K562 (cell line): Measurements from ENCODE around the gene GORASP1. TPM values are rescaled to one million over a fixed set of nuclear protein-coding genes. Genes with fewer than 3 reads are reported as not detected.

ENCODE experiments used
- ATF7 ChIP-seq: fragments of 450-650 bp; IDR thresholded peaks from 2 replicates; pipeline ENCODE4 v1.7.1; 2014; ENCODE audit warnings: mild to moderate bottlenecking, moderate library complexity
- C11orf30 ChIP-seq: fragments of 450-650 bp; IDR thresholded peaks from 2 replicates; pipeline ENCODE4 v1.6.1; 2016; ENCODE audit warnings: low read depth, mild to moderate bottlenecking
- COPS2 ChIP-seq: fragments of 450-650 bp; conservative IDR thresholded peaks from 2 replicates; pipeline ENCODE4 v1.6.1; 2016; ENCODE audit warnings: mild to moderate bottlenecking, moderate library complexity
- CXXC5 ChIP-seq: fragments of 250-450 bp; sonication (Bioruptor Pico); IDR thresholded peaks from 2 replicates; pipeline ENCODE4 v1.8.0; 2022; ENCODE audit warnings: inconsistent platforms, mild to moderate bottlenecking, moderate library complexity
- EP300 ChIP-seq: IDR thresholded peaks from 2 replicates; pipeline ENCODE4 v1.6.1; 2012; ENCODE audit warnings: low read length, improper control_type of control experiment
- EZH2 ChIP-seq: IDR thresholded peaks from 2 replicates; pipeline ENCODE4 v1.6.1; 2012; ENCODE audit warnings: low read depth, mild to moderate bottlenecking, inconsistent platforms, low read length, borderline replicate concordance
- FIP1L1 ChIP-seq: fragments of 200-400 bp; formaldehyde crosslinking; IDR thresholded peaks from 2 replicates; pipeline ENCODE4 v1.6.1; 2018; ENCODE audit warnings: mild to moderate bottlenecking, low read depth, low read length; ENCODE audit not compliant: poor library complexity, severe bottlenecking
- JUNB ChIP-seq: fragments of 450-650 bp; formaldehyde crosslinking; conservative IDR thresholded peaks from 2 replicates; pipeline ENCODE4 v1.4.0; 2020; ENCODE audit warnings: mild to moderate bottlenecking
- NELFE ChIP-seq: IDR thresholded peaks from 2 replicates; pipeline ENCODE4 v1.6.1; 2011; ENCODE audit warnings: mild to moderate bottlenecking; ENCODE audit not compliant: insufficient read depth, insufficient read length
- NFYB ChIP-seq: IDR thresholded peaks from 2 replicates; pipeline ENCODE4 v1.6.1; 2011; ENCODE audit warnings: mild to moderate bottlenecking, moderate library complexity; ENCODE audit not compliant: insufficient read length; ENCODE audit errors: extremely low read depth
- NRF1 ChIP-seq, 2 experiments: fragments of 450-650 bp; IDR thresholded peaks in 1 of 2; conservative IDR thresholded peaks in 1 of 2; 2 replicates each; pipeline ENCODE4 v1.6.1; 2014; ENCODE audit warnings: mild to moderate bottlenecking in 2 of 2
- PPARD ChIP-seq: fragments of 250-450 bp; sonication (Bioruptor Pico); IDR thresholded peaks from 2 replicates; pipeline ENCODE4 v1.8.0; 2022; ENCODE audit warnings: inconsistent platforms, mild to moderate bottlenecking, moderate library complexity
- PTBP1 ChIP-seq: fragments of 200-400 bp; formaldehyde crosslinking; IDR thresholded peaks from 2 replicates; pipeline ENCODE4 v1.6.1; 2017; ENCODE audit warnings: low read depth, low read length
- RBM14 ChIP-seq: fragments of 200-400 bp; formaldehyde crosslinking; IDR thresholded peaks from 2 replicates; pipeline ENCODE4 v1.6.1; 2018; ENCODE audit warnings: low read depth, mild to moderate bottlenecking, low read length, moderate library complexity, borderline replicate concordance; ENCODE audit not compliant: insufficient read depth
- RBM22 ChIP-seq: fragments of 200-400 bp; formaldehyde crosslinking; IDR thresholded peaks from 2 replicates; pipeline ENCODE4 v1.6.1; 2018; ENCODE audit warnings: low read length, low read depth; ENCODE audit not compliant: poor library complexity, severe bottlenecking
- RFX1 ChIP-seq: fragments of 450-650 bp; IDR thresholded peaks from 2 replicates; pipeline ENCODE4 v1.6.1; 2016; ENCODE audit warnings: mild to moderate bottlenecking, moderate library complexity
- SMARCB1 ChIP-seq: IDR thresholded peaks from 2 replicates; pipeline ENCODE4 v1.6.1; 2011; ENCODE audit warnings: improper control_type of control experiment, low read depth; ENCODE audit not compliant: insufficient read length
- SMARCE1 ChIP-seq: fragments of 450-650 bp; IDR thresholded peaks from 2 replicates; pipeline ENCODE4 v1.7.1; 2016; ENCODE audit warnings: mild to moderate bottlenecking
- SREBF2 ChIP-seq: sonication (generic); formaldehyde crosslinking; IDR thresholded peaks from 2 replicates; pipeline ENCODE4 v1.4.0; 2020; ENCODE audit warnings: mild to moderate bottlenecking, missing genetic modification reagents
- TAF7 ChIP-seq: fragments of 450-650 bp; IDR thresholded peaks from 2 replicates; pipeline ENCODE4 v1.6.1; 2016; ENCODE audit warnings: missing genetic modification characterization, missing compliant biosample characterization
- TCF3 ChIP-seq: sonication (generic); formaldehyde crosslinking; IDR thresholded peaks from 2 replicates; pipeline ENCODE4 v1.4.0; 2020; ENCODE audit warnings: mild to moderate bottlenecking, missing genetic modification reagents
- ZFX ChIP-seq: sonication (generic); formaldehyde crosslinking; IDR thresholded peaks from 2 replicates; pipeline ENCODE4 v1.8.0; 2022; ENCODE audit warnings: mild to moderate bottlenecking, missing genetic modification reagents, moderate library complexity
- ZNF41 ChIP-seq: fragments of 250-450 bp; sonication (Bioruptor Pico); conservative IDR thresholded peaks from 2 replicates; pipeline ENCODE4 v1.4.0; 2020; ENCODE audit warnings: mild to moderate bottlenecking
- ZSCAN29 ChIP-seq: fragments of 450-650 bp; IDR thresholded peaks from 2 replicates; pipeline ENCODE4 v1.6.1; 2017
- polyA plus RNA-seq, 8 experiments: library from polyadenylated mRNA; depleted of rRNA in 4 of 8; stranded (reverse) in 5 of 8; unstranded in 3 of 8; fragments of >200 nt; fragmentation: Nextera tagmentation in 2 of 8; fragmentation: Illumina TruSeq in 1 of 8; extraction: Ambion mirVana in 2 of 8; extraction: Trizol in 1 of 8; gene quantifications; 2 replicates each; pipeline versions ENCODE4 v1.2.1 to v1.2.3, GENCODE V29; 2011 to 2014; ENCODE audit warnings: inconsistent platforms in 1 of 8, missing spikeins in 1 of 8
- total RNA-seq, 7 experiments: library from RNA; depleted of rRNA in 6 of 7; stranded (reverse); fragments of >200 nt in 6 of 7; fragmentation: Illumina TruSeq in 2 of 7; extraction: Trizol in 2 of 7; gene quantifications; 2 replicates each; pipeline versions ENCODE4 v1.2.1 to v1.2.3, GENCODE V29; 2011 to 2021; ENCODE audit warnings: low replicate concordance in 1 of 7
- TF ChIP-seq, protein P1 (sequence below): fragments of 250-450 bp; sonication (Bioruptor Pico); IDR thresholded peaks from 2 replicates; pipeline ENCODE4 v1.8.0; 2021; ENCODE audit warnings: mild to moderate bottlenecking, moderate library complexity
- TF ChIP-seq, protein P2 (sequence below): conservative IDR thresholded peaks from 2 replicates; pipeline ENCODE4 v1.6.1; 2011; ENCODE audit warnings: low read depth, mild to moderate bottlenecking, low read length; ENCODE audit not compliant: control insufficient read depth
- TF ChIP-seq, protein P3 (sequence below): sonication (generic); formaldehyde crosslinking; IDR thresholded peaks from 2 replicates; pipeline ENCODE4 v1.8.0; 2022; ENCODE audit warnings: mild to moderate bottlenecking, missing genetic modification reagents

GORASP1 gene
- total and polyA plus RNA-seq, 9 of the 15 experiments (the other 6 are each of a cell fraction or from before 2014, with no cell fraction given) = 8.4 to 87.9 (median 67.6) TPM

DNA sequence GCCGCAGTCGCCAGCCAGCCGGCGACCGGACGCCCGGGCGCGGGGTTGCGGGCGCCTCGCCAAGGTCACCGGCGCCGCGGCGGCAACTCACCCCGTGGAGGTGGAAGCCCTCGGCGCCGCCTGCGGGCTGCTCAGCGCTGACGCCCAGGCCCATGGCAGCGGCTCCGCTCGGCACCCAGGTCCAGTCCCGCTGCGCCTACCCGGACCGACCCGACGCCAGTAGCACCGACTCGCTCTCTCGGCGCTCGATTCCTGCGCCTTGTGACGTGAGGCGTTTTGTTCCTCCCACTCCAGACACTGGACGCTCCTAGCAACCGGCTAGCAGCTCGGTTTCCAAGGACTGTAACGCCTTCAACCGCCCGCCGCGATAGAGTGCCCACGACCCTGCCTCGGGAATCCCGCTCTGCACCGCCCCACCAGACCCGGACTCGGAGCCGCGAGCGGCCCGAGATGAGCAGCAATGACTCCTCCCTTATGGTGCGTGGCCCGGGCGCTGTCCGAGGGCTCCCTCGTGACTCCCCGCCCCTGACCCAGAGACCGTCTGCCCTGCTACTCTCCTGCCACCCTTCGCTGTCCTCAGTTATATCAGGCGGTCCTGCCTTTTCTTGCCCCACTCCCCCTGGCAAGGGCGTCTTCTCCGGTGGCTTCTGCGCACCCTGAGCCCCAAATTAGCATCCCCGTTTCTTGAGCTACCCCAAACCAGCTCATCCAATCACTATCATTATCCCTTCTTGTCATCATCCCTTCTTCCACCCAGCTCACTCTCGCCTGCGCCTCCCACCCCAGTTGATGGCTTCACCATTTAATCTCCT is at the start of gene GORASP1, which contains the start of gene TTC21A (continued):
- TF ChIP-seq RBM22 = peak; percentile 44
- TF ChIP-seq, protein P1, sequence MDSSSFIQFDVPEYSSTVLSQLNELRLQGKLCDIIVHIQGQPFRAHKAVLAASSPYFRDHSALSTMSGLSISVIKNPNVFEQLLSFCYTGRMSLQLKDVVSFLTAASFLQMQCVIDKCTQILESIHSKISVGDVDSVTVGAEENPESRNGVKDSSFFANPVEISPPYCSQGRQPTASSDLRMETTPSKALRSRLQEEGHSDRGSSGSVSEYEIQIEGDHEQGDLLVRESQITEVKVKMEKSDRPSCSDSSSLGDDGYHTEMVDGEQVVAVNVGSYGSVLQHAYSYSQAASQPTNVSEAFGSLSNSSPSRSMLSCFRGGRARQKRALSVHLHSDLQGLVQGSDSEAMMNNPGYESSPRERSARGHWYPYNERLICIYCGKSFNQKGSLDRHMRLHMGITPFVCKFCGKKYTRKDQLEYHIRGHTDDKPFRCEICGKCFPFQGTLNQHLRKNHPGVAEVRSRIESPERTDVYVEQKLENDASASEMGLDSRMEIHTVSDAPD (CRISPR knock-in tag) = no peak
- no peak for TF ChIP-seq SREBF2
- TF ChIP-seq CXXC5 (CRISPR knock-in tag) = peak; percentile 78
- peak; percentile 94 for TF ChIP-seq RFX1
- TF ChIP-seq COPS2 = no peak
- TF ChIP-seq C11orf30 = no peak
- TF ChIP-seq NFYB = no peak
- TF ChIP-seq SMARCB1 = no peak
- TF ChIP-seq PPARD = no peak
- peak; percentile 62 for TF ChIP-seq SMARCE1
- no peak for TF ChIP-seq RBM14
- TF ChIP-seq TCF3 (CRISPR knock-in tag) = no peak
- TF ChIP-seq EZH2 = no peak
- TF ChIP-seq, protein P2, sequence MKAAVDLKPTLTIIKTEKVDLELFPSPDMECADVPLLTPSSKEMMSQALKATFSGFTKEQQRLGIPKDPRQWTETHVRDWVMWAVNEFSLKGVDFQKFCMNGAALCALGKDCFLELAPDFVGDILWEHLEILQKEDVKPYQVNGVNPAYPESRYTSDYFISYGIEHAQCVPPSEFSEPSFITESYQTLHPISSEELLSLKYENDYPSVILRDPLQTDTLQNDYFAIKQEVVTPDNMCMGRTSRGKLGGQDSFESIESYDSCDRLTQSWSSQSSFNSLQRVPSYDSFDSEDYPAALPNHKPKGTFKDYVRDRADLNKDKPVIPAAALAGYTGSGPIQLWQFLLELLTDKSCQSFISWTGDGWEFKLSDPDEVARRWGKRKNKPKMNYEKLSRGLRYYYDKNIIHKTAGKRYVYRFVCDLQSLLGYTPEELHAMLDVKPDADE = 0 out of 2 replicates have a peak, but pooled peaks have one; percentile 44
- TF ChIP-seq EP300 = 0 out of 2 replicates have a peak, but pooled peaks have one; percentile 14
- TF ChIP-seq, protein P3, sequence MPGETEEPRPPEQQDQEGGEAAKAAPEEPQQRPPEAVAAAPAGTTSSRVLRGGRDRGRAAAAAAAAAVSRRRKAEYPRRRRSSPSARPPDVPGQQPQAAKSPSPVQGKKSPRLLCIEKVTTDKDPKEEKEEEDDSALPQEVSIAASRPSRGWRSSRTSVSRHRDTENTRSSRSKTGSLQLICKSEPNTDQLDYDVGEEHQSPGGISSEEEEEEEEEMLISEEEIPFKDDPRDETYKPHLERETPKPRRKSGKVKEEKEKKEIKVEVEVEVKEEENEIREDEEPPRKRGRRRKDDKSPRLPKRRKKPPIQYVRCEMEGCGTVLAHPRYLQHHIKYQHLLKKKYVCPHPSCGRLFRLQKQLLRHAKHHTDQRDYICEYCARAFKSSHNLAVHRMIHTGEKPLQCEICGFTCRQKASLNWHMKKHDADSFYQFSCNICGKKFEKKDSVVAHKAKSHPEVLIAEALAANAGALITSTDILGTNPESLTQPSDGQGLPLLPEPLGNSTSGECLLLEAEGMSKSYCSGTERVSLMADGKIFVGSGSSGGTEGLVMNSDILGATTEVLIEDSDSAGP (CRISPR knock-in tag) = 0 out of 2 replicates have a peak, but pooled peaks have one; percentile 34
- no peak for TF ChIP-seq TAF7 (tag)
- no peak for TF ChIP-seq ZNF41 (CRISPR knock-in tag)
- TF ChIP-seq JUNB (CRISPR knock-in tag) = no peak
- TF ChIP-seq NRF1 (conservative IDR thresholded peaks at IDR 0.05 in 1 of 2, IDR thresholded peaks at IDR 0.05 in 1 of 2) = peak; percentile 31 to 52
- peak; percentile 87 for TF ChIP-seq ATF7
- no peak for TF ChIP-seq NELFE
- TF ChIP-seq ZSCAN29 = no peak
- TF ChIP-seq FIP1L1 = peak; percentile 42
- TF ChIP-seq ZFX (CRISPR knock-in tag) = peak; percentile 65
- no peak for TF ChIP-seq PTBP1
